ENCODE results near the gene SLC10A1. TPM values are rescaled to one million over a fixed set of nuclear protein-coding genes. Genes with fewer than 3 reads are reported as not detected.

The SLC10A1 gene
- total RNA-seq, result not detected in 2 replicates

GRCh38 chr14:69796797-69797500 is at the start of gene SLC10A1:
TSS of gene SLC10A1 (minus strand) at chr14:69797241. CDS start at chr14:69797155, 86 bp downstream.

GRCh38 chr14:69766984-69767368 is 30.1 kb downstream of the SLC10A1 start, which contains the start of gene SRSF5:
TSS of gene SRSF5 (plus strand) at chr14:69767142. CDS start at chr14:69768157, 1,015 bp downstream.

Other genes with a start within 250 kb of the SLC10A1 start
- not detected in 2 replicates for gene CCDC177, start 222.4 kb downstream of the SLC10A1 start, total RNA-seq
- 3.6 and 4.4 TPM in 2 replicates for gene SUSD6, start 185.6 kb downstream of the SLC10A1 start, total RNA-seq
- 79.4 and 95.2 TPM in 2 replicates for gene SRSF5, start 30.1 kb downstream of the SLC10A1 start, total RNA-seq
- gene SMOC1, start 82.2 kb upstream of the SLC10A1 start, total RNA-seq, result 1.9 and 2.2 TPM in 2 replicates